GM15510 (cell line): ENCODE measurements around the gene ITIH1.

Source experiments
- POLR2A ChIP-seq: IDR thresholded peaks from 3 replicates; pipeline ENCODE4 v1.6.1; 2011; ENCODE audit warnings: borderline replicate concordance; ENCODE audit not compliant: insufficient read length; ENCODE audit errors: extremely low read depth

ITIH1 gene

GRCh38 chr3:52816199-52816598 lies 38.8 kb downstream of the ITIH1 start:
- no peak for TF ChIP-seq POLR2A

- no peak for TF ChIP-seq POLR2A
Observed at GRCh38 chr3:52816654-52817053, 39.3 kb downstream of the ITIH1 start.

GRCh38 chr3:52817221-52817620 lies 39.8 kb downstream of the ITIH1 start:
- TF ChIP-seq POLR2A, result no peak

- no peak for TF ChIP-seq POLR2A
Observed at GRCh38 chr3:52817860-52818259, 40.5 kb downstream of the ITIH1 start.

- no peak for TF ChIP-seq POLR2A
Observed at GRCh38 chr3:52819936-52820335, 42.5 kb downstream of the ITIH1 start.

GRCh38 chr3:52820736-52821135 lies 43.3 kb downstream of the ITIH1 start:
- no peak for TF ChIP-seq POLR2A

- TF ChIP-seq POLR2A, result no peak
Observed at GRCh38 chr3:52822363-52822762, 45.0 kb downstream of the ITIH1 start.

- no peak for TF ChIP-seq POLR2A
Observed at GRCh38 chr3:52824037-52824436, 46.6 kb downstream of the ITIH1 start.

- TF ChIP-seq POLR2A, result no peak
Observed at GRCh38 chr3:52827441-52827840, 50.0 kb downstream of the ITIH1 start.

- no peak for TF ChIP-seq POLR2A
Observed at GRCh38 chr3:52827866-52828376, 50.5 kb downstream of the ITIH1 start.

GRCh38 chr3:52829482-52829881 lies 52.1 kb downstream of the ITIH1 start:
- TF ChIP-seq POLR2A, result no peak

GRCh38 chr3:52829906-52830463 lies 52.6 kb downstream of the ITIH1 start:
- TF ChIP-seq POLR2A, result no peak

GRCh38 chr3:52830535-52831258 lies 53.3 kb downstream of the ITIH1 start, which contains the start of gene ITIH4:
ITIH4 (minus strand) TSS chr3:52830672; CDS start chr3:52830642, 30 bp downstream.
- TF ChIP-seq POLR2A, result no peak

- no peak for TF ChIP-seq POLR2A
Observed at GRCh38 chr3:52831500-52832301, 54.3 kb downstream of the ITIH1 start.

- TF ChIP-seq POLR2A, result no peak
Observed at GRCh38 chr3:52833202-52833601, 55.8 kb downstream of the ITIH1 start.
